ENCODE measurements around the gene RHOF.

Gene RHOF

GRCh38 chr12:121773011-121773777 is 20.3 kb downstream of the RHOF start:
- no peak overlapping the region for H3K4me3 ChIP-seq (ENCODE audit: low read depth, low read length)
- no peaks in the 10 kb centered on the region for H3K9me3 ChIP-seq
- TF ChIP-seq, protein P1, sequence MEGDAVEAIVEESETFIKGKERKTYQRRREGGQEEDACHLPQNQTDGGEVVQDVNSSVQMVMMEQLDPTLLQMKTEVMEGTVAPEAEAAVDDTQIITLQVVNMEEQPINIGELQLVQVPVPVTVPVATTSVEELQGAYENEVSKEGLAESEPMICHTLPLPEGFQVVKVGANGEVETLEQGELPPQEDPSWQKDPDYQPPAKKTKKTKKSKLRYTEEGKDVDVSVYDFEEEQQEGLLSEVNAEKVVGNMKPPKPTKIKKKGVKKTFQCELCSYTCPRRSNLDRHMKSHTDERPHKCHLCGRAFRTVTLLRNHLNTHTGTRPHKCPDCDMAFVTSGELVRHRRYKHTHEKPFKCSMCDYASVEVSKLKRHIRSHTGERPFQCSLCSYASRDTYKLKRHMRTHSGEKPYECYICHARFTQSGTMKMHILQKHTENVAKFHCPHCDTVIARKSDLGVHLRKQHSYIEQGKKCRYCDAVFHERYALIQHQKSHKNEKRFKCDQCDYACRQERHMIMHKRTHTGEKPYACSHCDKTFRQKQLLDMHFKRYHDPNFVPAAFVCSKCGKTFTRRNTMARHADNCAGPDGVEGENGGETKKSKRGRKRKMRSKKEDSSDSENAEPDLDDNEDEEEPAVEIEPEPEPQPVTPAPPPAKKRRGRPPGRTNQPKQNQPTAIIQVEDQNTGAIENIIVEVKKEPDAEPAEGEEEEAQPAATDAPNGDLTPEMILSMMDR (IDR thresholded peaks at IDR 0.05; ENCODE audit: low read depth, low read length): peak; percentile 90
- peaks cover 5% of the 10 kb centered on the region; the same call in 1 of the 2 replicates for H3K36me3 ChIP-seq
- DNase-seq: peak; percentile 82
- H3K4me1 ChIP-seq: peaks cover 12% of the 10 kb centered on the region
- no peaks in the 10 kb centered on the region for H3K27me3 ChIP-seq

- H3K4me3 ChIP-seq (ENCODE audit: low read depth, low read length): no peak overlapping the region
- H3K36me3 ChIP-seq: peaks cover 8% of the 10 kb centered on the region
- peaks cover 34% of the 10 kb centered on the region for H3K4me1 ChIP-seq
- H3K27me3 ChIP-seq: no peaks in the 10 kb centered on the region
- H3K9me3 ChIP-seq: no peaks in the 10 kb centered on the region
- DNase-seq: no peak
- TF ChIP-seq, protein P1 (IDR thresholded peaks at IDR 0.05; ENCODE audit: low read depth, low read length): no peak
These were observed 22.5 kb downstream of the RHOF start for GRCh38 chr12:121770813-121771625.

- Histone ChIP-seq H3K4me3 (ENCODE audit: low read depth, low read length) (no peak overlapping the region), H3K36me3 (peaks cover 11% of the 10 kb centered on the region), H3K27me3 (no peaks in the 10 kb centered on the region), H3K4me1 (peaks cover 38% of the 10 kb centered on the region), H3K9me3 (no peaks in the 10 kb centered on the region)
- TF ChIP-seq, protein P1 (IDR thresholded peaks at IDR 0.05; ENCODE audit: low read depth, low read length): no peak
- no peak for DNase-seq
These were observed 23.1 kb downstream of the RHOF start for GRCh38 chr12:121770388-121770787.

DNA sequence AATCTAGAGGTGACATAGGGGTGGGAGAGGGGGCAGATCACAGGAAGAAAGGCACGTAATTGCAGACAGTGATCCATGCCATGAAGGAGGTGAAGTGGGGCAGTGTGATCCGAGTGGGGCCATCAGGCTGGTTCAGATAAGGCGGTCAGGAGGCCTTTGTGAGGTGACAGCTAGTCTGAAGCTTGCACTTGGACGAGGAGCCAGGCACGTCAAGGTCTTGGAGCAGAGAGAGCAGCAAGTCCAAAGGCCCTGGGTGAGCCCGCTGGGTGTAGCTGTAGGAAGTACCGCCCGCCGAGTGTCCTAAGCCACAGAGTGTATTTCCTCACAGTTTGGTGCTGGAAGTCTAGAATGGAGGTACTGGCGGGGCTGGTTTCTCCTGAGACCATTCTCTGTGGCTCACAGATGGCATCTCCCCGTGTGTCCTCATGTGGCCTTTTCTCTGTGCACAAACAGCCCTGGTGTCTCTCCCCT is 23.6 kb downstream of the RHOF start:
- Histone ChIP-seq H3K4me1 (peaks cover 38% of the 10 kb centered on the region), H3K27me3 (no peaks in the 10 kb centered on the region), H3K36me3 (peaks cover 13% of the 10 kb centered on the region), H3K4me3 (ENCODE audit: low read depth, low read length) (no peak overlapping the region), H3K9me3 (no peaks in the 10 kb centered on the region)
- no peak for DNase-seq
- TF ChIP-seq, protein P1 (IDR thresholded peaks at IDR 0.05; ENCODE audit: low read depth, low read length): no peak

GRCh38 chr12:121769297-121769830 is 24.1 kb downstream of the RHOF start:
- Histone ChIP-seq H3K36me3 (peaks cover 14% of the 10 kb centered on the region), H3K4me1 (peaks cover 38% of the 10 kb centered on the region), H3K4me3 (ENCODE audit: low read depth, low read length) (no peak overlapping the region), H3K27me3 (no peaks in the 10 kb centered on the region), H3K9me3 (no peaks in the 10 kb centered on the region)
- no peak for DNase-seq
- TF ChIP-seq, protein P1 (IDR thresholded peaks at IDR 0.05; ENCODE audit: low read depth, low read length): no peak

Measured in BE2C (cell line).